8988T (cell line): Measurements from ENCODE around the gene PLPPR2.
A peak's percentile ranks its signal among the peaks of the same experiment; 100 is the strongest.
"Not testable (repeated sequence)": the region's sequence is repeated elsewhere in the genome, so short reads cannot be mapped to it uniquely, and the experiment has no call there.

ENCODE experiments used
- DNase-seq: peaks from one replicate; pipeline ENCODE4 v3.0.0; 2011

PLPPR2 gene

DNA sequence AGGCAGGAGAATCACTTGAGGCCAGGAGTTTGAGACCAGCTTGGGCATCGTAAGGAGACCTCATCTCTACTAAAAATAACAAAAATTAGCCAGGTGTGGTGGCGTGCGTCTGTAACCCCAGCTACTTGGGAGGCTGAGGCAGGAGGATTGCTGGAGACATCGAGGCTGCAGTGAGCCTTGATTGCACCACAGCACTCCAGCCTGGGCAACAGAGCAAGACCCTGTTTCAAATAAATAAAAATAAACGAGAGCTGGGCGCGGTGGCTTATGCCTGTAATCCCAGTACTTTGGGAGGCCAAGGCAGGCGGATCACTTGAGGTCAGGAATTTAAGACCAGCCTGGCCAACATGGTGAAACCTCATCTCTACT lies 15.1 kb upstream of the PLPPR2 start:
- not testable (repeated sequence) for DNase-seq

DNA sequence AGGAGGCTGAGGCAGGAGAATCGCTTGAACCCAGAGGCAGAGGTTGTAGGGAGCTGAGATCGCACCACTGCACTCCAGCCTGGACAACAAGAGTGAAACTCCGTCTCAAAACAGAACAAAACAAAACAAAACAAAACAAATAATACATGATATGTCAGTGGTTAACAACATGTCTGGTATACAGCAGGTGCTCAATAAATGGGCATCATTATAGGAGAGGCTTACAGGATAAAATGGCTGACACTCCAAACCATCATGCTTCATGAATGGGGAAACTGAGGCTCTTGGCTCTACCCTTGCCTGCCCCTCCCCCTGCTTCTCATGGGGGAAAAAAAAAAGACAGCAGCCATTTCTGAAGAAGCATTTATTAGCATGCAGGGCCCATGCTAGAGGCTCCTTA lies 12.8 kb upstream of the PLPPR2 start:
- DNase-seq, result no peak

DNA sequence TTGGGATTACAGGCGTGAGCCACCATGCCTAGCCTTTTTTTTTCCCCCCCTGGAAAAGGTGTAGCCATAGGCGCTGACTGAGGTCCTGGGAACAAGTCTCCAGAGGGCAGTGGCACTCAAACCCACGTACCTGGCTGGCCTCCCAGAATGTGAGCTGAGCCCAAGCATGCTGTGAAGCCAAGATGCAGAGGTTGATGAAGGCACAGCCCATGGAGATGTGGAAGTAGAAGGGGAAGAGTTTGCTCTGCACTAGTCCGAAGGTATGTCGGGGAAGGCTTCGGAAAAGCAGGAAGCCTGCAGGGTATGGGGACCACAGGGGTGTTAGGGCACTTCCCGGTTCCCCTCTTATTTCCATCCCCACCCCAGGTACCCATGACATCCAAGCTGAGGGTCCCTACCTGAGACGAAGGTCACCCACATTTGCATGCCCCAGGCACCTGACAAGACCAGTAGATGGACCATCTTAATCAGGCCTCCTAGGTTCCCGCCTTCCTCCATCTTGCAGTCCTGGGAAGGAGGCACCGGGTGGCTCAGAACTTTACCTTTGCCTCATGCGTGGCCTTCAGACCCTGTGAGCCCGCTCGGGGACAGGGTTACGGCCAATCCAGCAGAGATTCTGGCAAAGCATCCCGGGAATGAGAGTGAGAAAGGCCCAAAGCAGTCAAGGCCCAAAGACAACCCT lies 10.0 kb upstream of the PLPPR2 start:
- no peak for DNase-seq

DNA sequence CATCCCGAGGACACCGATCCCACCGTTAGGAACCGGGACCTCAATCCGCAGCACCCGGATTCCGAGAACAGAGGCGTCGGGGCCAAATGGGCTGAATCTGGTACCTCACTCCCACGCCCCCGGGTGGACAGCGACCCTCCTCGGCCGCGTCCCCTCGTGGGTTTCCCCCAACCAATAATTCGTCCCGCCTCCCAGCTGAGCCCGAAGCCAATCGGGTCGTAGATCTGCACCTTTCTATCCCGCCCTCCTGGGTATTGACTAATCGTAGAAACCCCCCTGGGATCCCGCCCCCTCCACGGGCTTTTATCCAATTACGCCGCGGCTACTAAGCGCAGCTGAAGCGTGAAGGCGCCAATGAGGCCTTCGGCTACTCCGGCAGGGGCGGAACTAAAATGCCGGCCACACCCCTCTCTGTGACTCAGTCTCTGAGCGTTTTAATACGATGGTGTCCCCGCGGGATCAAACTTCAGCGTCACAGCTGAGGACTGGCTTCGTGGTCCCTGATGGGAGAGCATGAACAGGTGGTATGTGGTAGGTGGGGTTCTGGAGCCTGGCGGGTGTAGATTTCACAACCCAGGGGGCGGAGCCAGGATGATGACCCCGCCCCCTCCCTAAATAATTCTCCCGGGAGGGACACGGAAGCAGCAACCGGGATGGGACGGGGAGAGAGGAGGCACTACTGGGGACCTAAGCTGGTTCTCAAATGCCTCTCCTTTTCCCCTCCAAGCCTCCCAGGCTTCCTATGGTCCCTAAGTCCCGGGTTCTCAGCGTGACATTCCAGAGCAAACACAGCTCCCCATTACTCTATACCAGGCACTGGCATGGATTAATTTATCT lies 8.9 kb upstream of the PLPPR2 start, which contains the start of the genes CCDC159 and TMEM205:
Gene CCDC159 (plus strand): TSS at position 416 of the 837 bp plus-strand sequence. CDS start 88 bp downstream, at position 504.
Gene TMEM205 (minus strand): TSS at position 165 of the 837 bp plus-strand sequence. CDS start 649 bp downstream, outside the sequence.
- peak; percentile 72 for DNase-seq

DNA sequence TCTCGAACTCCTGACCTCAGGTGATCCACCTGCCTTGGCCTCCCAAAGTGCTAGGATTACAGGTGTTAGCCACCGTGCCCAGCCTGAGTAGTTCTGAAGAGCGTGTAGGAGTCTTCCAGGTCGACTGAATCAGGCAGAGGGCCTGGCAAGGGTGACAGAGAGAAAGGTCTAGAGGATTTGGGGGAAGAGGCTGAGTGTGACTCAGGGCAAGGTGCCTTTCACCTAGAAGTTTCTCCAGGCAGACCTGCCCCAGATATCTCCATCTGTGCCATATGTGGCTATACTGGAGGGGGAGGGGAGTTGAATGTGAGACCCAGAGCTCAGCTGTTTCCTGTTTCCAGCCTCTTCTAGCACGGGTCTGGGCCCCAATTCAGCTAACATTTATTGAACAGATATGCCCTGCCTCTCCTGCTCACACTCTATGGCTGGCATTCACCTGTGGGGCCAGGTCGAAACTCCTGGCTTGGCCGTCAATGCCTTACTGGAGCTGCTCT lies 7.6 kb upstream of the PLPPR2 start:
- no peak for DNase-seq

DNA sequence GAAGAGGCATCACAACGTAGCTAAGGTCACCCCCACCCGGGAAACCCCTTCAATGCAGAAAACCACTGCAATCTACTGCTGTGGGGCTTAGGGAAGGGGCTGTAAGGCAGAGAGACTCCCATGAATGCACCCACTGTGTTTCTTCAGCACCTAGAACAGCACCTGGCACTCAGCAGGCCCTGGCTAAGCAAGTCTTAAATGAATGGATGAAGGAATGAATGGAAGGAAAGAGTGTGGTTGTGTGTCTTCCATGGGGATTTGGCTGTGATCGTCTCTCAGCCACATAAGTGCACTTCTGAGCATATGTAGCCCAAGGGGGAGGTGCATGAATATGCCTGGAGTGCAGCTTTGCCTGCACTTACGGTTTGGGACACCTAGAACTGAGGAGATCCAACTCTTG lies 6.1 kb upstream of the PLPPR2 start:
- no peak for DNase-seq

DNA sequence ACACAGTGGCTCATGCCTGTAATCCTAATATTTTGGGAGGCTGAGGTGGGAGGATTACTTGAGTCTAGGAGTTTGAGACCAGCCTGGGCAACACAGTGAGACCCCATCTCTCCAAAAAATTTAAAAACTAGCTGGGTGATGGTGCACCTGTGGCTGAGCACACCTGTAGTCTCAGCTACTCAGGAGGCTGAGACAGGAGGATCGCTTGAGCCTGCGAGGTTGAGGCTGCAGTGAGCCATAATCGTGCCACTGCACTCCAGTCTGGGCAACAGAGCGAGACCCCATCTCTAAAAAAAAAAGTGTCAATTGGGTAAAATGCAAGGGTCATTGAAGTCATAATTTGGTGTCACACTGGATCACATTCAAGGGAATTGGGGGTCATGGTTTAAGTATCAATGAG lies 1.1 kb upstream of the PLPPR2 start:
- not testable (repeated sequence) for DNase-seq

DNA sequence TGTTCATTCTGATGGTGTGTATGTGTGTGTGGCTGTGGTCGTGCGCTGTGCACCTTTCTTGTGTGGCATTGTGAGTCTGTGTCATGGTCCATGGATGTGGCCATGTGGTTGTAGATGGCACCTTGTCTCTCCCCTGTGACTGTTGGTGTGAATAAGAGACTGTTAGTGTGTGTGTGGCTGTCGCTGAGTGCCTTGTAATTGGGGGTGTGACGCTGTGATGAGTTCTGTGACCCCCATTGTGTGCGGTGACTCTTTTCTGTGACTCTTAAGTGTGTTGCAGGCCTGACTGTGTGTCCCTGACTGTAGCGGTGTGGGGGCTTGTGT lies 804 bp downstream of the PLPPR2 start:
- DNase-seq, result no peak

DNA sequence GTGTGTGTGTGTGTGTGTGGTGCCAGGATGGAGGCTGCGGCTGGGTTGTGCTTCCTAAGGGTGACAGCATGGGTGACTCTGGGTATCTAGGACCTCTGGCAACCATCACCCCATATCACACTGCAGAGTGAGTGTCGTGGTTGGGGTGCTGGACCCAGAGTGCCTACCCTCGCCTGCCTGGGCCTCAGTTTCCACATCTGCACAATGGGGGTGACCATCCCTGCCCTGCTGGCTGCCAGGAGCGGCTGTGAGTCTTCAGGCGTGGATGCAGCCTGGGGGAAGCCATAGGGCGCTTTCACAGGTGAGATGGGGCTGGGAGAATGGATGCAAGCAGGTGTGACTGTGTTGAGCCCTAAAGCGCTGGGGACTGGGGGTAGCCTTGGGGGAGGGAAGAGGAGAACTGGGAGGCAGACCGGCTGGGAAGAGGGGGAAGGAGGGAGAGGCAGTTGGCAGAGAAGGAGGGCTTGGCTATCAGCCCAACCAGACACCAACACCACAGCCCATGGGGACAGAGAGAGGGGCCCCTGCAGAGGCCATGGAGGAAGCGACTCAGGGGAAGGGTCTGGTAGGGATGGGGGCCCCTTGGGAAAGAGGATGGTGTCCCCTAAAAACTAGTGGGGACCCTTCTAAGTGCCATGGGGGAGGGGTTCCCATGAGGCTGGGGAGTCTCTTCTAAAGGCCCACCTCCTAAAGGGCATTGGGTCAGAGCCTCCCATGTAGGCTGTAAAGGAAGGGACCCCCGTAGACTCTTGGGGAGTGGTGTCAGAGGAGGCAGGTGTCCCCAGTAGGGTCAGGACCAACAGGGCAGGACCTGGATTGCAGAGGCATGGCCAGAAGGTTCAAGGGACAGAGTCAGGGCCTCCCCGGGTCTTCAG lies 1.7 kb downstream of the PLPPR2 start:
- no peak for DNase-seq

DNA sequence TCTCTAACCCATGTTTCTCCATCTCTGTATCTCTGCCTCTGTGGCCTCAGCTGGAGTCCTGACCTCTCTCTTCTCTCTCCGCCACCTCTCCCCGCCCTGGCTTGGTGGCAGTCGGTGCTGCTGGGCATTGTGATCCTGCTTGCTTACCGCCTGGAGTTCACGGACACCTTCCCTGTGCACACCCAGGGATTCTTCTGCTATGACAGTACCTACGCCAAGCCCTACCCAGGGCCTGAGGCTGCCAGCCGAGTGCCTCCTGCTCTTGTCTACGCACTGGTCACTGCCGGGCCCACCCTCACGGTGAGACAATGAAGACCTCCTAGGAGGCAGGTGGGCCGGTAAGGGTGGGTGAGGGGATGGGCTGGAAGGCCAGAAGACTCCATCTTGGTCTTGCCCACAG lies 4.2 kb downstream of the PLPPR2 start:
- DNase-seq, result no peak

DNA sequence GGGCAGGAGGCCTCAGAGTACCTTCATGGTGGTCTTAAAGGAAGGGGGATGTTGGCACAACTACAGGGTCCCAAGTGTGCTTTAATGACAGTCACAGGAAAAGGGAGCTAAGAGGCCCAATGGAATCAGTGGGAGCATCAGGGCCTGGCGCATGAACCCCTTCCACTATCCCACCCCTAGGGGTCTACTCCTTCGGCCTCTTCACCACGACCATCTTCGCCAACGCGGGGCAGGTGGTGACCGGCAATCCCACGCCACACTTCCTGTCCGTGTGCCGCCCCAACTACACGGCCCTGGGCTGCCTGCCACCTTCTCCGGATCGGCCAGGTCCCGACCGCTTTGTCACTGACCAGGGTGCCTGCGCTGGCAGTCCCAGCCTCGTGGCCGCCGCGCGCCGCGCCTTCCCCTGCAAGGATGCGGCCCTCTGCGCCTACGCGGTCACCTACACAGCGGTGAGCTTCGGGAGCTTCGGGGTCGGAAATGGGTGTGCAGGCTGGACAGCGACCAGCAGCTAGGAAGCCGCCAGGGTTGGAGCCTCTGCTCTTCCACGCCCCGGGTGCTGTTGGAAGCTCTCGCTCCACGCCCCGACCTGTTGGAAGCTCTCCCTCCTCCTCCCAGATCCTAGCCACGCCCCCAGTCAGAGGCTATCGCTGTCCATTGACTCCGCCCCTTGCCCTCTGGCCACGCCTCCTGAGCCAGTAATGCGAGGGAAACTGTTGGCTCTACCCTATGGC lies 6.0 kb downstream of the PLPPR2 start:
- DNase-seq, result no peak

DNA sequence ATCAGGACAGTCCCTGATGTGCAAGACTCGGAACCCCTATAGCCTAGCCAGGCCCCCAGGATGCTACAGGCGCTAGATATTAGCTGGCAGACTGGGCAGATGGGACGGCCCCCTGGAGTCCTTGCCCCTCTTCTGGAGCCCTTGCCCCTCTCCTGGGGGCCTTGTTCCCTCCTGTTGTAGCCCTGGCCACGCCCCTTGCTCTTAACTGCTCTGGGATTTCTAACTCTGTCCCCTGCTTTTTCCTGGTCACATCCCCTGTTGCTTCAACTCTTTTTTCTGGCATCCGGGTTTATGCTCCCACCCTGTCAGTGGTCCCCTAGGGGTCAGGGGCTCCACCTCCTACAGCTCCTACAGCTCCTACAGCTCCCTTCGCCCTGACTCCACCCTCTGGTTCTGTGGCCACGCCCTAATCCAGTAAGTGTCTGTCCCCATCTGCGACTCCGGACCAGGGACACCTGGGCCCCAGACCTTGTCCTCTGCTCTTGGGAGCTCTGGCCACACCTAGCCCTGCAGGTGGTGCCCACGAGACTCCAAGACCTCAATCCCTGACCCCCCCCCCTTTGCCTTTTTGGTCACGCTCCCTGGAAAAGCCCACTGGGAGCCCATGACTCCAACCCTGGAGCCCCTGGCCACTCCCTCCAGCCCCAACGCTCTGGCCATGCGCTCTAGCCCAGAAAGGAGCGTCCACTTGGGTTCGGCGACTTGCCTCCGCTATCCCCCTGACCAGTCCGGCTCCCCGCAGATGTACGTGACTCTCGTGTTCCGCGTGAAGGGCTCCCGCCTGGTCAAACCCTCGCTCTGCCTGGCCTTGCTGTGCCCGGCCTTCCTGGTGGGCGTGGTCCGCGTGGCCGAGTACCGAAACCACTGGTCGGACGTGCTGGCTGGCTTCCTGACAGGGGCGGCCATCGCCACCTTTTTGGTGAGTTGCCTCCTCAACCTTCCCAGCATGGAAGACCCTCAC lies 6.8 kb downstream of the PLPPR2 start:
- no peak for DNase-seq

DNA sequence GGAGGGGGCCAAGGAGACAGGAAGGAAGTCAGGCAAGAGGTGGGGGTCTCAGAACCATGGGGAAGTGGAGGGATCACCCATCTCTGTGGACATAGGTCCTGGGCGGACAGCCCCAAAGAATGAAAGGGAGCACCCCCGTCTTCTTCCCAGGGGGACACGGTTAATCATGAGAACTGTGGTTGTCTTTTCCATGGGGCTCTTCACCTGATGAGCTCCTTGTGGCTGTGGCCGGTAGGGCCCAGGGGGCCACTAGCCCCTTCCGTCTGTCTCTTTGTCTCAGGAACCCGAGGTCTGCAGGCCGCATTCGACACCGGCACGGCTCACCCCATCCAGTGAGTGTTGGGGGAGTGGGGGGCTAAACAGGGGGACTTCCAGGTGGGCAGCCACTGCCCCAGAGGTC lies 8.6 kb downstream of the PLPPR2 start:
- DNase-seq, result no peak

DNA sequence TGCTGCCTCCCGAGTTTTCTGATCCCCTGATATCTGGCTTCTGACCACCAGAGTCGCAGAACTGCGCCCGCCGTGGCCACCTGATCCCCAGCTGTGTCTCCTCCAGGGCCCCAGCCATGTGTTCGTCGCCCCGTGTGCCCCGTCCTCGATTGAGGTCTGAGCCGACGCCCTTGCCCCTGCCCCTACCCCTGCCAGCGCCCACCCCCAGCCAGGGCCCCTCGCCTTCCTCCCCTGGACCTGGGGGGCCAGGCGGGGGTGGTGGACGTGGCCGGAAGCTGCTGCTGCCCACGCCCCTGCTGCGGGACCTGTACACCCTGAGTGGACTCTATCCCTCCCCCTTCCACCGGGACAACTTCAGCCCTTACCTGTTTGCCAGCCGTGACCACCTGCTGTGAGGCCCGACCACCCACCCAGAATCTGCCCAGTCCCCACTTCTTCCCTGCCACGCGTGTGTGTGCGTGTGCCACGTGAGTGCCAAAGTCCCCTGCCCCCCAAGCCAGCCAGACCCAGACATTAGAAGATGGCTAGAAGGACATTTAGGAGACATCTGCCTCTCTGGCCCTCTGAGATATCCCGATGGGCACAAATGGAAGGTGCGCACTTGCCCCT lies 9.2 kb downstream of the PLPPR2 start:
- no peak for DNase-seq

DNA sequence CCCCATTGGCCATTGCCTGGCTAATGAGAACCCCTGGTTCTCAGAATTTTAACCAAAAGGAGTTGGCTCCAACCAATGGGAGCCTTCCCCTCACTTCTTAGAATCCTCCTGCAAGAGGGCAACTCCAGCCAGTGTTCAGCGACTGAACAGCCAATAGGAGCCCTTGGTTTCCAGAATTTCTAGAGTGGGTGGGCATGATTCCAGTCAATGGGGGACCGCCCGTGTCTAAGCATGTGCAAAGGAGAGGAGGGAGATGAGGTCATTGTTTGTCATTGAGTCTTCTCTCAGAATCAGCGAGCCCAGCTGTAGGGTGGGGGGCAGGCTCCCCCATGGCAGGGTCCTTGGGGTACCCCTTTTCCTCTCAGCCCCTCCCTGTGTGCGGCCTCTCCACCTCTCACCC lies 9.7 kb downstream of the PLPPR2 start:
- no peak for DNase-seq

DNA sequence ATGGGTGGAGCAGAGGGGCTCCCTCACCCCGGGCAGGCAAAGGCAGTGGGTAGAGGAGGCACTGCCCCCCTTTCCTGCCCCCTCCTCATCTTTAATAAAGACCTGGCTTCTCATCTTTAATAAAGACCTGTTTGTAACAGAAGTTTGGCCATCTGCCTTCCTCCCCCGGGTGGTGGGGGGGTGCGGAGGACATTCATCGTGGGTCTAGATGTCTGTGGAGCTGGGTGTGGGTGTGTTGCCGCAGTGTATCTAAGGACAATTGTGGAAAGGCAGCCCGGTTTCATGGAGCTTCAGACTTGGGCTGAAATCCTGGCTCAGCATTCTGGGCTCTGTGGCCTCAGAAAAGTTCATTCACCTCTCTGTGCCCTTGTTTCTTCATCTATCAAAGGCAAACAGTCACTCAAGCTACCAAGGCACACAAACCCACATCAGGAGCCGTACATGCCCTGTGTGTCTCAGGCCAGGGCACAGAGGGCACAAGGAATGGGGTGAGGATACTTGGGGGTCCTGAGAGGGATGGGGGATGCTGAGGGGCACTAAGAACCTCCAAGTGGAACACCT lies 10.4 kb downstream of the PLPPR2 start:
- DNase-seq, result no peak

DNA sequence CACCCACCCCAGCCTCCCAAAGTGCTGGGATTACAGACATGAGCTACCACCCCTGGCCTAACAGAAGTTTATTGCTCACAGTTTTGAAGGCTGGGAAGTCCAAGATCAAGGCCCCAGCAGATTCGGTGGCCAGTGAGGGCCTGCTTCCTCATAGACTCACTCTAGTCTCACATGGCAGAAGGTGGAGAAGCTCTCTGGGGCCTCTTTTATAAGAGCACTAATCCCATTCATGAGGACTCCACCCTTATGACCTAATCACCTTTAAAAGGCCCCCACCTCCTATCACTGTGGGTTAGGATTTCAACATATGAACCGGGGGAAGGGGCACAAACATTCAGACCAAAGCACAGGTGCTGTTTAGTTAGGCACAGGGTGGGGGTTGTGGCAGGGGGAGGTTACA lies 12.3 kb downstream of the PLPPR2 start:
- no peak for DNase-seq

DNA sequence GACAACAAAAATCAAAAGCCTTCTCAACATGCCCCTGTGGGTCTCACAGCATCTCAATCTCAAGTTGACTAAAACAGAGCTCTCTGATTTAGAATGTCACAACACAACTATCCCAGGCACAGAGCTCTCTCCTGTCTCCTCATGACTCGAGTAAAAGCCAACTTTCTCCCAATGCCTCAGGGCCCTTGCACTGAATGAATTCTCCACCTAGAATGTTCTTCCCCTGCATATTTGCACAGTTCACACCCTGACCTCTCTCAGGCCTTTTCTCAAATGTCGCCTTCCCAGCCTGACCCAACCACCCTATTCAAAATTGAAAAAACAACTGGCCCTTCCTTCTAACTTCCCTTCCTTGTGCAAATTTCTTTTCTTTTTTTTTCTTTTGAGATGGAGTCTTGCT lies 15.5 kb downstream of the PLPPR2 start:
- DNase-seq, result no peak

DNA sequence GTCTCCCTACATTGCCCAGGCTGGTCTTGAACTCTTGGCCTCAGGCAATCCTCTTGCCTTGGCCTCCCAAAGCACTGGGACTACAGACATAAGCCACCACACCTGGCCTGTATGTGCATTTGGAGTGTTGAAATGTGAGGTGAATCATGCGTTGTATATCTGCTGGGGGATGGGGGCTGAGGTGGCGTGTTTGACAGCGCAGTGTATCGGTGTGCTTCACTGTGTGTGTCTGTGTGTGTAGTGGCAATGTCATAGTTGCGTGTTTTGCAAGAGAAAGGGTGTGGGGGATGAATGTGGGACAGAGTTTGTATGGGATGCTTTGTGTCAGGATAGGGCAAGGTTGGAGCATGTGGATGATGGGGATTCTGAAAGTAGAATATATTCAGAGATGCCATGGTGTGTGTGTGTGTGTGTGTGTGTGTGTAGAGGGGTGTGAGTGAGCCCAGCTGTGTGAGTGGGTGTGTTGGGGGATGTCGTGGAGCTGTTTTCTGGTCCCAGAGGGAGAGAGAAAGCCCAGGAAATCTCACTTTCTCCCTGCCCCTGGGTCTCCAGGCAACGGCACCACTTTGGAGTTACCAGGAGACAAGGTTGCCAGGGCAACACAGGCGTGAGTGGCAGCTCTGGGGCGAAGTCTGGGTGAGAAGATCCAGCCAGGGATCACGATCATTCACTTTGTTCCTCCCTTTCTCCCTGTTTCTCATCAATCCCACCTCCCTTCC lies 18.1 kb downstream of the PLPPR2 start:
- no peak for DNase-seq

DNA sequence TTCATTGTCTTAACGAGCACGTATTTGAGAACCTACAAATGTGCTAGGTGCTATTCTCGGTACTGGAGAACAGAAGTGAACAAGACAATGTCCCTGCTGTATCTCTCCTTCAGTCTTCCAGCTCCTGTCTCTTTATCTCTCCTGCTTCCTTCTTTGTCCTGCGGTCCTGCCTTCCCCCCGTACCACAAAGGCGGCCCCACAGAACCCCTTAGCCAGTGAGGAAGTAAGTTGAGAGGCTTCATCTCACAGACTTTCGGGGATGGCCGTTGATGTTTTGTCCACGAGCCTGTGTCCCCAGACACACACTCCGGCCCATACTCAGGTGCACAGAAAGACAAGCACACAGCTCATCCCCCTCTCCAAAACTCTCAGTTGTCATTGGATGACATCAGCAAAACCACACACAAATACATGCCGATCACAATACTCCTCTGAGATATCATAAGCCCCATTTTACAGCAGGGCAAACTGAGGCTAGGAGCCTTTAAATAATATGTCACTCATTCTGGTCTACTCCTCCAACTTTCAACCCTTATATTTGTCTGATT lies 18.7 kb downstream of the PLPPR2 start:
- DNase-seq, result no peak
